GM19455 (cell line): ENCODE measurements around the gene ZBP1.

ENCODE experiments used
- ATAC-seq: cut with Tn5 transposase; IDR thresholded peaks from one replicate; pipeline ENCODE4 v1.9.1; 2021; ENCODE audit not compliant: unreplicated experiment

The ZBP1 gene

DNA sequence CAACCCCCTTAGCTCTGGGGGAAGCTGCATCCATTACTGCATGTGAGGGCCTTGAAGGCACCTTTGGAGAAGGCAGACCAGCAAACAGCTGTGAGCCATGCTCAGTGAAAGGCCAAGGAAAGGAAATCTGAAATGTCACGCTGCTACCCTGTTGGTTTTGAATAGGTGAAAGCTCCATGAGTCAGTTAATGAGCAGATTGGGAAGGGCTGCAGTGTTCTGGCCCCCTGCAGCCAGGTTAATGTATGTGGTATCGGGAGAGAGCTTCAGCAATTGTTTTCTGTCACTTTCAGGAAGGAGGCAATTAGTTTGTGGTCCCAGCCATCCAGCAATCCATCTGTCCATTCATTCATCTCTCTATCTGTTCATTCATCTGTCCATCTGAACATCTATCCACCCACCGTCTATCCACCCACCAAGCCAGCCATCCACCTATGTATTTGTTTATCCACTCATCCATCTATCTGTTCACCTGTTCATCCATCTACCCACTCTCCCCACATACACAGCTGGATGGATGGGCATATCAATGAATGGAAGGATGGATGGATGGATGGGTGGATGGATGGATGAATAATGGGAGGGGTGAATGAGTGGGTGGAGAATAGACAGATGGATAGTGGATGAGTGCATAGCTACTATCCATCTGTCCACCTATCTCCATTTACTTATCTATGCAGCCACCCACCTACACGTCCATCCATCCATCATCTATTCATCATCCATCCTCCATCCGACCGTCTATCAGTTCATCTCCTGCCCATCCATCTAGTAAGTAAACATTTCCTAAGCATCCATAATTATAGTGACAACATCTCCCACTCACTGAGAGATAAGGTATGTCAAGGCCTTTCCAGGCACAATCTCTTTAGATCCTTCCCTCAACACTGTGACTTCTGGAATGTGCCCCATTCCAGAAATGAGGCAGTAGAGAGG lies 43.3 kb downstream of the ZBP1 start:
- no peak for ATAC-seq

DNA sequence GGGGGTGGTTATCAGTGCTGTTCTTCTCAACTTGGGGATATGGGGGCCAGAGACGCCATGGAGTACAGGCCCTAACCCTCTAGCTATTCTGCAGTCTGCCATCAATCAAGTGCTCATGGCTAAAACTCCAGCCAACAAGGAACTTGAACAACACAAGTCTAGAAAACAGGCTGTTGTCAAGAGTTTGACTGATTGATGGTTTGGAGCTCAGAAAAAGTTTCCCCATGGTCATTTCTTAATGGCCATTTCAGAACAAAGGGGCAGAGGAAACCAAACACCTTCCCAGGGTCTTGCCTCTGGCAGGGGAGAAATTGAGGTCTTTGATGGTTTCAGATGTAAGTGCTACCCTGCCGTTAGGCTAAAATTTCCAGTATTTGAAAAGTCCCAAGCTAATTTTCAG lies 44.2 kb downstream of the ZBP1 start:
- ATAC-seq, result no peak

DNA sequence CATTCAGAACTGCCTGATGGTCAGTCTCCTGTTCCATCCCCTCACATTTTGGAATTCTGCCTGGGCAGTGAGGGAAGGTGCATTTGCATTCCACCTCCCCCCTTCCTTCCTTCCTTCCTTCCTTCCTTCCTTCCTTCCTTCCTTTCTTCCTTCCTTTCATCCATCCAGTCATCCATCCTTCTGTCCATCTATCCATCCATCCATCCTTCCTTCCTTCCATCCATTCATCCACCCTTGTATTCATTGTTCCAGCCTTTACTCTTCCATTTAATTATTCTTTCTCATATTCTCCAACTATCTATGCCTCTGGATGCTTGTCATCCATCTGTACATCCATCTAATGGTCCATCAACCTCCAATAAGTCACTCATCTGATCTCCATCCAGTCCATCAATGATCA lies 45.3 kb downstream of the ZBP1 start:
- no peak for ATAC-seq

DNA sequence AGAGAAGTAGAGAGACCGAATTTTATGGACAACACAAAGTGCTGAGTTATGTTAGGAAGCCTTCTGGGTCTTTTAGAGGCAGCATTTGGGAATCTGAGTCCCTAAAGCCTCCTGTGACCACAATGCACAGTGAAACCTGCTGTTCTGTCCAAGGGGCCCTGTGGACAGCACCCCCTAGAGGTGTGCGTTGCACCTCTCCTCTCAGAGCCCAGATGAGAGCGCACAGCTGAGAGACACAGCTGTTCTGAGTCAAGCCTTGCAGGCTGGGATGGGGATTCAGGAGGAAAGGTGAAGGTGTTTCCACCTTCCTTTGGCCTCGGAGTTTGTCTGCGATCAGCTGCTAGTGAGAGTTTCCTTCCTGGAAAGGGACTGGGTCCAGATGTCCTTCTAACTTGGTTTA lies 46.3 kb downstream of the ZBP1 start:
- ATAC-seq, result no peak

DNA sequence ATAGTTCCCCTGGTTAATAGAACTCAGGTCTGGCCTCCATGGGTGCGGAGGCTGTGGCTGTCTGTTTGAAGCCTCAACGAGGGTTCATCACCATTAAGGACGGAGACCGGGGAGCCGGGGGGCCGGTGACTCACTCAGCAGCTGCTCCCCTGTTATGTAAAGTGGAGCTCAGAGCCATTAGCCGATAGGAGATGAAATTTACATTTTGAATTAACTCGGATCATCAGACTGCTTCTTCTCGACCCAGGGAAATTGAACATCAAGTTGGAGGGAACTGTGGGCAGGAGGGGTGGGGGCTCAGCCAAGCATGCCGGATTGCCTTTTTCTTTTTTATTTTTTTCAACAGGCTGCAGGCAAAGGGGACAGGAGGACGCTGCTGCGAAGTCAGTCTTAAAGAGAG lies 47.0 kb downstream of the ZBP1 start:
- no peak for ATAC-seq

DNA sequence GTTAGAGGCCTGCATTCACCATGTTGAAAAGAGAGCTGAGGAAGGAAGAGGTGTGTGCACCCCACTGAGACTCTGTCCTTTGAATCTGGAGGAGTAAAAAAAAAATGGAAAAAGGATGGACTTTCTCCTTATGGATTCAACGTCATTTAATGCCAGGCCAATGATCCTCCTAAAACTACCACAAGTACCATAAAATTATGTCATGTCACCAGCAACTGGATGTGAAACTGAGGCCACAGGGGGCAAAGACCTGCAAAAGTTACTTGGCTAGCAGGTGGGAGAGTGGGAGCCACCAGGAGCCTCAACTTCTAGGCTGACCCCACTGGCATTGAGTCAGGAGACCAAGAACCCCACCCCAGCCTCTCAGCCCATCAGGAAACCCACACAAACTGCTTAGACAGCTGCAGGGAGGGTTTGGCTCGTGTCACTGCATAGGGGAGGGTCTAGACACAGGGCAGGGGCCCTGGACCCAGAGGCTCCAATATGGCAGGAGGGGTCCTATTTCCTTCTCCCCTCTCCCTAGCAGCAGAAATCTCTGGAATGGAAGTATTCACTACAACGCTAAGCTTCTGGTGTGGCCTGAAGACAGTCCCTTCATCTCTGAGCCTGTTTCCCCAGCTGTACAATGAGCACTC lies 48.3 kb downstream of the ZBP1 start:
- no peak for ATAC-seq

DNA sequence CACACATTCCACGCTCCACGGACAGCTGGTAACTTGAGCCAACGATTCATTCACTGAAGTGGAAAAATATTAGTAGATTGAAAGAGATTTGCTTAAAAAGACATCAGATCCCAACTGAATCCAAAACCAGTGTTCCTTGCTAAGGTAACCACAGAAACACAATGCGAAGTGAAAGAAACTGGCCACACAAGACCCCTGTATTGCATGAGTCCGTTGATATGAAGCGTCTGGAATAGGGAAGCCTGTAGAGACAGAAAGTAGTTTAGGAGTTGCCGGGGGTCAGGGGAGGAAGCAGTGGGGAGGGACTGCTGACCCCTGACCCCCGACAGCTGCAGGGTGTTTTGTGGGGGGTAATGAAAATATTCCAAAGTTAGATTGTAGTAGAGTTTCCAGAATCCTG lies 49.3 kb downstream of the ZBP1 start:
- no peak for ATAC-seq

DNA sequence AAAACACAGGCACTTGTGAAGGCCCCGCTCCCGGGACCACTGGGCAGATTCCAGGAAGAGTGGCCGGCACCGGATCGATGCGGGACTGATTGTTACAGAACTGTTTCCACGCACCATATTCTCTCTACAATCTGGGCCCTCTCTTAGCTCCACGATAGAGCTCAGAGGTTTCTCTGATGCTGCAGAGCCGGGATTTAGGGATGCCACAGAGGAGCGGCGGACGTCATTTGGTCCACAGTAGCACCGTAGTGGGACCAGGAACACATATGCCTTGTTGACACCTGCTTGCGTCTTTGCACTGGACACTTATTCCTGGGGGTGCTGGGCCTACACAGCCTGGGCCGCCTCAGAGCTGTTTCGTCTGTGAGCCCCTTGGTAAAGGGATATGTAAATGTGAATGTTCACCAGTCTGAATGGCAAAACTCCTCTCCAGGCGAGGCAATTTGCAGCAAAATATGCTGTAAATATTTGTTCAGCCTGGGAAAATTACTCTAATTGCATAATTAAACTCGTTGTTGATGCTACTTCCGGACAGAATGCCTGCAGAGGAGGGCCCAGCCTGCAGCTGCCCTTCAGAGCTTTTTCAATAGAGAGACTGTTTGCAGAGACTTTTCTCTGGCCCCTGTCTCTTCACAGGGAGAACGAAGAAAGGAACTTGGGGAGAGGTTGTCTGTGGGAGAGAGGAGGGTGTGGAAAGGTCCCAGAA lies 49.9 kb downstream of the ZBP1 start:
- ATAC-seq, result no peak

DNA sequence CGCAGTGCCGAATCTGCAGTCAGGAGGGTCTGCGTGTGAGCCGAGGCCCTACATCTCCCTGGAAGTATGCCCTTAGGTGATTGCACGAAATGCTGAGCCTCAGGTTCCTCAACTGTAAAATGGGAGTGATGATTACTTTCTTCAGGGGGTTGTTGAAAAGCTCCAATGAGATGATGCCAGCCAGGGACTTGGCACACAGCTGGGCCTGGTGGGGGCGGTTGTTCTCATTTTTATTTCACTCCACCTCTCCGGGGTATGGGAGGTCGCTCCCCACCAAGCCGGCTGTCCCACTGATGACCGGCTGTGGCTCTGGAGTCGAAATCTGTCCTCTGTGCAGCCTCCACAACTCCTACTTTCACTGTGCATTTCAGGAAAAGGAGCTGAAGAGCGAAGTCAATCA lies 51.3 kb downstream of the ZBP1 start:
- ATAC-seq, result no peak

DNA sequence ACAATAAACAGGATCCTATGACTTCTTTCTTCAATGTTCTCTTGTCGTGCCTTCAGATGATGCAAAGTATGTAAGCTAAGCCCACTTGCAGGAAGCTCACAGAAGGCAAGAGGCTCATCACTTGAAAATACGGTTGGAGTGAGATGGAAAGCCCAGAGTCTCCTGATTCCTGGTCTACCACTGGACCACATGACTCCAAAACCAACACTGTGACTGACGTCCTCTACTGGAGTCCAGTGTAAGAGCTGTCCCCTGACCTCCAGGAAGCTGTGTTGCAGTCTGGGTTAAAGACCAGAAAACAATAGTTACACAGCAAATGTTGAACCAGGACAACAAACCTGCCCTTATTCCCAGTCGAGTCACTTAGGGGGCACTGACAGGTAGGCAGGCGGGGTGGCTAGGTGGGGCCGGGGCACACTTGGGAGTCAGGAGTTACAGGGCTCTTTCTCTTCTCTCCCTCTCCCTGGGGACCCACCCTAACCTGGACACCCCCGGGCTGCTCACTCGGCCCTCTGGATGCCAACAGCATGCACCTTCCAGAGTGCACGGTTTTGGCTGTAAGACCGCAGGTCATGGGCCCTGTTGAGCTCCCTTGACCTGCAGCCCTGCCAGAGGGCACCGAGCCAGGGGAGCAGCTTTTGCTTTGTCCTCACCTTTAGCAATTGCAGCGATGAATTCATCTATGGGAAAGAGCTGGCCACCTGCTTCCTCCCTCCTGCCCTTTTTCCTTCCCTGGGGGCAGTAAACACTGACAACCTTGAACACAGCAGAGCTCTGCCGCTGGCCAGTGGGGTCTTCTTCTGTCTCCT lies 51.9 kb downstream of the ZBP1 start:
- no peak for ATAC-seq

DNA sequence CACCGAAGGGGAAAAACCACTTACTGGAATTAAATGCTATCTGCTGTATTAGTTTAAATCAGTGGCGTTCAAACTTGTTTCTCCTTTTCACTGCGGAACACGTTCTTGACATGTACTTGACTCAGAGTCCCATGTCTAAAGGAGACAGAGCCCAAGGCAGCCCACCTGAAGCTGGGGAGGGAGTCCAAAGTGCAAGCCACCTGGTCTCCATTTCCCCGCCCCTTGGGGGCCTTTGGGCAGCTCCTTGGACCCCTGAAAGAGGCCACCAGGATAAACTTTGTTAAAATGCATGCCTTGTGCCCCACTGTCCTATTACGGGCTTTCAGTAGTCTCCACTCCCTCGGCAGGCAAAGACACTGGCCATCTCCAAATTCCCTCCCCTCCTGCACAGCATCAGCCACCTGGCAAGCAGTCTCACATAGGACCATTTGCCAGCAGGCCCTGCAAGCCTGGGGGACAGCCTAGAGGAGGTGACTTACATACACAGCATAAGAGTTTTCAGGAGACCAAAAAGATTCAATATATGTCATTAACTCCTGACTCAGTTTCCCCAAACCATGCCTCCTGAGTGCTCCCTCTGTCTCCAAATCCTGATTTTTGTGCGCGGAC lies 52.7 kb downstream of the ZBP1 start:
- no peak for ATAC-seq

DNA sequence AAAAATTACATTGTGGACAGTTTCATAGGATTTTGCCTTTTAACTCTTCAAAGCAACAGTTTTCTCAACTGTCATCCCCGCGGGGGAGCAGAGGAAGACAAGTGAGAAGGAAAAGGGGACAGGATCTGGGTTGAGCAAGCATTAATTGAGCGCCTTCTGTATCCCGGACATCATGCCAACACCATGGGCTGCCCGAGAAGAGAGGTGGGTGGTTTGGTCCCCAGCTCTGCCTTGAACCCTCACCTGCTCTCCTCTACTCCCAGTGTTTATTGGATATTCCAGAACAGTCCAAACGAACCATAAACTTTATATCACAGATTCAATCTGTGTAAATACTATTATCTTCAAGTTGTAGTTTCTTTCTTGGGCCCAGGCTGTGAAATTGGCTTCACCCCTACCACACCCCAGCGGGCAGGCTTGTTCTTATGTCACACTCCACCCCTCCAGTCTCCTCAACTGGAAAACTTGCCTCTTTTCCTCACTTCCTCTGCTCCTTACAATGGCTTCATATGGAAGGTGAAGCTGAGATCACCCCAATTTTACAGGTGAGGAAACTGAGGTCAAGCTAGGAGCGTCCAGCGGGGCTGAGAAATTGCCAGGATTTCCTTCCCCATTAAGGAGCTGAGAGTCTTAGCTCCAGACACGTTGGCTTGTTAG lies 53.3 kb downstream of the ZBP1 start:
- no peak for ATAC-seq

DNA sequence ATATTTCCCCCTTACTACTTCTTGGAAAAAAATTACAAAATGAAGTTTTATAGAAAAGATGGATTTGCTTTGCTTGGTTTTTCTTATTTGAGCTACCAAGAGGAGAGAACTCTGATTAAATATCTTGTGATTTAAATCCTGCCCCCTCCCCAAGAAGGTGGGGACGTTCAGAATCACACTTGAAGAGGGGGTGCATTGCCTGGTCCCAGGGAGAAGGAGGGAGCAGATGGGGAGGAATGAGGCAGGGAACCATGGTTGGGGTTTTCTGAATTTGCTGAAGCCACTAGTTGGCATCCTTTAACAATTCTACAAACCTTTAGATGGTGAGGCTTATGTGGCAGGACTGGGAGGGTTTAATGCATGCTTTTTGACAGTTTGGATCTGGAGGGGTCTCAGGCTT lies 53.8 kb downstream of the ZBP1 start:
- no peak for ATAC-seq

DNA sequence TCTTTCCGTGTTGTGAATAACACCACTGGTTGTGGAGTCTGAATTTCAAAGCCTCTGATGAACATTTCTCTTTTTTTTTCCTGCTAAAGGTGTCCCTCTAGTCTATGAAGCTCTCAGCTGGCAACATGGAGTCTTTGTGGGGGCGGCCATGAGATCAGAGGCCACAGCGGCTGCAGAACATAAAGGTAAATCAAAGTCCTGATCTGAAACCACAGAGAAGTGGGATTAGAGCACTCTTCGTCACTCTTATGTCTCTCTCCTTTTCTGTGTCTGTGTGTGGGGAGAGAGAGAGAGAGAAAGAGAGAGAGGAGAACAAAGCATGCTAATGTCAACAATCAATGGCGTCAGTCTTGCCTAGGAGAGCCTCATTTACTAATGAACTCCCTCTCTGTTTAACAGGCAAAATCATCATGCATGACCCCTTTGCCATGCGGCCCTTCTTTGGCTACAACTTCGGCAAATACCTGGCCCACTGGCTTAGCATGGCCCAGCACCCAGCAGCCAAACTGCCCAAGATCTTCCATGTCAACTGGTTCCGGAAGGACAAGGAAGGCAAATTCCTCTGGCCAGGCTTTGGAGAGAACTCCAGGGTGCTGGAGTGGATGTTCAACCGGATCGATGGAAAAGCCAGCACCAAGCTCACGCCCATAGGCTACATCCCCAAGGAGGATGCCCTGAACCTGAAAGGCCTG lies 55.1 kb downstream of the ZBP1 start:
- no peak for ATAC-seq

DNA sequence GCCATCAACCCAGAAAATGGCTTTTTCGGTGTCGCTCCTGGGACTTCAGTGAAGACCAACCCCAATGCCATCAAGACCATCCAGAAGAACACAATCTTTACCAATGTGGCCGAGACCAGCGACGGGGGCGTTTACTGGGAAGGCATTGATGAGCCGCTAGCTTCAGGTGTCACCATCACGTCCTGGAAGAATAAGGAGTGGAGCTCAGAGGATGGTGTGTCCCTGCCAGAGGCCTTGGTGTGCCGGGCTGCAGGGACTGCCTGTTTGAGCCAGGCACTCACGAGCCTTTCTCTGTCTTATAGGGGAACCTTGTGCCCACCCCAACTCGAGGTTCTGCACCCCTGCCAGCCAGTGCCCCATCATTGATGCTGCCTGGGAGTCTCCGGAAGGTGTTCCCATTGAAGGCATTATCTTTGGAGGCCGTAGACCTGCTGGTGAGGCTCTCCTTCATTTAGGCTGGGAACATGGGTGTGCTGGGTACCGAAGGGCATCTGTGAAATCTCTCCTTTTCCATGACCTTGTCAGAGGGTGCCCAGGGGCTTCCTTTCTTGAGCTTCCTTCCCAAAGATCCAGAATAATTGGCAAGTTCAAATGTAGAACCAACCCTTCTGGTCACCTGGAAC lies 55.9 kb downstream of the ZBP1 start:
- ATAC-seq, result no peak

DNA sequence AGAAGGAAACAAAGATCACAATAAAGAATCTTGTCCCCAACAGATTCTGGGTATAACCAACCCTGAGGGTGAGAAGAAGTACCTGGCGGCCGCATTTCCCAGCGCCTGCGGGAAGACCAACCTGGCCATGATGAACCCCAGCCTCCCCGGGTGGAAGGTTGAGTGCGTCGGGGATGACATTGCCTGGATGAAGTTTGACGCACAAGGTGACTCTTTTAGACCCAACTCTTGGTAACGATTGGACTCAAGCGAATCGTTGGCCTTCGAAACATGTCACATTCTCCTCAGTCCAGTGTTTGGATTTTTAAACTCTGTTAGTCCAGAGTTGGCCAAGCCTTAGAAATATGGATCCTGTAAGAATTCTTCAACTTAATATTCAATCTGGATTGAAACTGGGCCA lies 56.7 kb downstream of the ZBP1 start:
- ATAC-seq, result no peak

DNA sequence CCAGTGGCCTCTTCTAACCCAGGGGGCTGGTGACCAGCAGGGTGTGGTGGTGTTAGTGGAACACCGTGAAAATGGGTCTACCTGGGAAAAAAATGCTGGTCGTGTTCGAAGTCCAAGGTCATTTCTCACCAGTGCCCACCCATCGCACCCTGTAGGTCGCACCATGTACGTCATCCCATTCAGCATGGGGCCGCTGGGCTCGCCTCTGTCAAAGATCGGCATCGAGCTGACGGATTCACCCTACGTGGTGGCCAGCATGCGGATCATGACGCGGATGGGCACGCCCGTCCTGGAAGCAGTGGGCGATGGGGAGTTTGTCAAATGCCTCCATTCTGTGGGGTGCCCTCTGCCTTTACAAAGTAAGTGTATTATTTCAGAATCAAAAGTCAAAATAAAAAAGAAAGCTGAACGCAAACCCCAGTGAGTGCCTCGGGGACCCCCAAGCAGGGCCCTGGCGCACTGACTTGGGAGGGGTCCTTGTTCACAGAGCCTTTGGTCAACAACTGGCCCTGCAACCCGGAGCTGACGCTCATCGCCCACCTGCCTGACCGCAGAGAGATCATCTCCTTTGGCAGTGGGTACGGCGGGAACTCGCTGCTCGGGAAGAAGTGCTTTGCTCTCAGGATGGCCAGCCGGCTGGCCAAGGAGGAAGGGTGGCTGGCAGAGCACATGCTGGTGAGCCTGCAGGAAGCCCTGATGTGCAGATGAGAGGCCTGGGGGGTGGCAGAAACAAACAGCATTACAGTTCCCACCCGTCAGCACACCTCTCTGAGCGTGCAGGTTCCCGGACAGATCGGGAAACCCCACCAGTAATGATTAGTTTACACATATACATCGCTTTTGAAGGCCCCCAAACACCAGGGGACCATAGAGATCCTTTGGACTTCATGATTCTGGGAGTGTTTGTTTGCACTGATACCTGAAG lies 57.4 kb downstream of the ZBP1 start:
- ATAC-seq, result no peak
